GM21447 (cell line): ENCODE measurements around the gene TMEM126B.

Experiments used
- ATAC-seq: cut with Tn5 transposase; IDR thresholded peaks from one replicate; pipeline ENCODE4 v1.9.1; 2021; ENCODE audit not compliant: unreplicated experiment

TMEM126B gene

GRCh38 chr11:85682330-85683305 is 54.2 kb downstream of the TMEM126B start:
- no peak for ATAC-seq

GRCh38 chr11:85685125-85685819 is 56.9 kb downstream of the TMEM126B start:
- no peak for ATAC-seq

GRCh38 chr11:85685820-85686459 is 57.5 kb downstream of the TMEM126B start, which contains the start of gene CCDC89:
TSS of gene CCDC89 (minus strand) at chr11:85686195. CDS start at chr11:85686130, 65 bp downstream.
- no peak for ATAC-seq
